Measurements from ENCODE around the gene ACTMAP.

The ACTMAP gene

GRCh38 chr19:40718774-40719391 lies 31.4 kb downstream of the ACTMAP start (continued):
- TF ChIP-seq ZNF600 (tag by site-specific recombination; IDR thresholded peaks at IDR 0.05) (peak; percentile 64), ZNF324 (tag by site-specific recombination; IDR thresholded peaks at IDR 0.05) (0 out of 2 replicates have a peak, but pooled peaks have one; percentile 11), TRIM28 (IDR thresholded peaks at IDR 0.05; ENCODE audit: borderline replicate concordance, low read length) (no peak), ZNF366 (tag by site-specific recombination; conservative IDR thresholded peaks at IDR 0.05) (no peak), ZNF335 (tag by site-specific recombination; conservative IDR thresholded peaks at IDR 0.05) (peak; percentile 92), ZNF629 (tag by site-specific recombination; IDR thresholded peaks at IDR 0.05) (peak; percentile 20; the same call in 1 of the 2 replicates), SP2 (tag by site-specific recombination; IDR thresholded peaks at IDR 0.05) (peak; percentile 38), ZBTB20 (tag by site-specific recombination; IDR thresholded peaks at IDR 0.05) (peak; percentile 95), ZNF76 (tag by site-specific recombination; IDR thresholded peaks at IDR 0.05; ENCODE audit: borderline replicate concordance, low read depth) (peak; percentile 52; the same call in 1 of the 2 replicates), SP3 (tag by site-specific recombination; IDR thresholded peaks at IDR 0.05) (peak; percentile 57), ZNF433 (tag by site-specific recombination; IDR thresholded peaks at IDR 0.05; ENCODE audit: low read depth) (no peak), WT1 (tag by site-specific recombination; IDR thresholded peaks at IDR 0.05) (no peak; the same call in 1 of the 2 replicates), KLF8 (tag by site-specific recombination; IDR thresholded peaks at IDR 0.05) (peak; percentile 40; the same call in 1 of the 2 replicates), YY2 (tag by site-specific recombination; IDR thresholded peaks at IDR 0.05) (no peak), ZNF692 (tag by site-specific recombination; IDR thresholded peaks at IDR 0.05) (peak; percentile 77), ZNF510 (tag by site-specific recombination; IDR thresholded peaks at IDR 0.05; ENCODE audit: insufficient replicate concordance) (no peak), ZNF146 (tag by site-specific recombination; IDR thresholded peaks at IDR 0.05) (no peak), ZNF24 (tag by site-specific recombination; IDR thresholded peaks at IDR 0.05) (peak; percentile 31; the same call in 1 of the 2 replicates), ZXDB (tag by site-specific recombination; IDR thresholded peaks at IDR 0.05) (peak; percentile 91), ZNF658 (tag by site-specific recombination; IDR thresholded peaks at IDR 0.05) (no peak), ZNF292 (tag by site-specific recombination; IDR thresholded peaks at IDR 0.05; ENCODE audit: borderline replicate concordance, low read depth) (no peak; the same call in 1 of the 2 replicates), ZNF626 (tag by site-specific recombination; IDR thresholded peaks at IDR 0.05) (no peak), ZNF211 (tag by site-specific recombination; IDR thresholded peaks at IDR 0.05; ENCODE audit: low read depth) (no peak), GLIS1 (tag by site-specific recombination; IDR thresholded peaks at IDR 0.05) (peak; percentile 81), ZNF561 (tag by site-specific recombination; IDR thresholded peaks at IDR 0.05; ENCODE audit: borderline replicate concordance) (0 out of 2 replicates have a peak, but pooled peaks have one; percentile 9), ZNF121 (tag by site-specific recombination; IDR thresholded peaks at IDR 0.05) (no peak), GLIS2 (tag by site-specific recombination; IDR thresholded peaks at IDR 0.05) (peak; percentile 96), ZNF837 (tag by site-specific recombination; IDR thresholded peaks at IDR 0.05) (0 out of 2 replicates have a peak, but pooled peaks have one; percentile 11), ZIC2 (tag by site-specific recombination; IDR thresholded peaks at IDR 0.05) (peak; percentile 68), ZNF785 (tag by site-specific recombination; IDR thresholded peaks at IDR 0.05) (no peak), ZNF768 (tag by site-specific recombination; IDR thresholded peaks at IDR 0.05) (0 out of 2 replicates have a peak, but pooled peaks have one; percentile 8)
- TF ChIP-seq, protein P1, sequence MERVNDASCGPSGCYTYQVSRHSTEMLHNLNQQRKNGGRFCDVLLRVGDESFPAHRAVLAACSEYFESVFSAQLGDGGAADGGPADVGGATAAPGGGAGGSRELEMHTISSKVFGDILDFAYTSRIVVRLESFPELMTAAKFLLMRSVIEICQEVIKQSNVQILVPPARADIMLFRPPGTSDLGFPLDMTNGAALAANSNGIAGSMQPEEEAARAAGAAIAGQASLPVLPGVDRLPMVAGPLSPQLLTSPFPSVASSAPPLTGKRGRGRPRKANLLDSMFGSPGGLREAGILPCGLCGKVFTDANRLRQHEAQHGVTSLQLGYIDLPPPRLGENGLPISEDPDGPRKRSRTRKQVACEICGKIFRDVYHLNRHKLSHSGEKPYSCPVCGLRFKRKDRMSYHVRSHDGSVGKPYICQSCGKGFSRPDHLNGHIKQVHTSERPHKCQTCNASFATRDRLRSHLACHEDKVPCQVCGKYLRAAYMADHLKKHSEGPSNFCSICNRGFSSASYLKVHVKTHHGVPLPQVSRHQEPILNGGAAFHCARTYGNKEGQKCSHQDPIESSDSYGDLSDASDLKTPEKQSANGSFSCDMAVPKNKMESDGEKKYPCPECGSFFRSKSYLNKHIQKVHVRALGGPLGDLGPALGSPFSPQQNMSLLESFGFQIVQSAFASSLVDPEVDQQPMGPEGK (tag by site-specific recombination; IDR thresholded peaks at IDR 0.05): peak; percentile 86
- TF ChIP-seq, protein P2, sequence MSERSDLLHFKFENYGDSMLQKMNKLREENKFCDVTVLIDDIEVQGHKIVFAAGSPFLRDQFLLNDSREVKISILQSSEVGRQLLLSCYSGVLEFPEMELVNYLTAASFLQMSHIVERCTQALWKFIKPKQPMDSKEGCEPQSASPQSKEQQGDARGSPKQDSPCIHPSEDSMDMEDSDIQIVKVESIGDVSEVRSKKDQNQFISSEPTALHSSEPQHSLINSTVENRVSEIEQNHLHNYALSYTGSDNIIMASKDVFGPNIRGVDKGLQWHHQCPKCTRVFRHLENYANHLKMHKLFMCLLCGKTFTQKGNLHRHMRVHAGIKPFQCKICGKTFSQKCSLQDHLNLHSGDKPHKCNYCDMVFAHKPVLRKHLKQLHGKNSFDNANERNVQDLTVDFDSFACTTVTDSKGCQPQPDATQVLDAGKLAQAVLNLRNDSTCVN (tag by site-specific recombination; optimal IDR thresholded peaks at IDR 0.05): peak; percentile 14
- TF ChIP-seq, protein P3, sequence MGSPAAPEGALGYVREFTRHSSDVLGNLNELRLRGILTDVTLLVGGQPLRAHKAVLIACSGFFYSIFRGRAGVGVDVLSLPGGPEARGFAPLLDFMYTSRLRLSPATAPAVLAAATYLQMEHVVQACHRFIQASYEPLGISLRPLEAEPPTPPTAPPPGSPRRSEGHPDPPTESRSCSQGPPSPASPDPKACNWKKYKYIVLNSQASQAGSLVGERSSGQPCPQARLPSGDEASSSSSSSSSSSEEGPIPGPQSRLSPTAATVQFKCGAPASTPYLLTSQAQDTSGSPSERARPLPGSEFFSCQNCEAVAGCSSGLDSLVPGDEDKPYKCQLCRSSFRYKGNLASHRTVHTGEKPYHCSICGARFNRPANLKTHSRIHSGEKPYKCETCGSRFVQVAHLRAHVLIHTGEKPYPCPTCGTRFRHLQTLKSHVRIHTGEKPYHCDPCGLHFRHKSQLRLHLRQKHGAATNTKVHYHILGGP (tag by site-specific recombination; IDR thresholded peaks at IDR 0.05): no peak
